ENCODE results near the gene RYR2. TPM values are rescaled to one million over a fixed set of nuclear protein-coding genes. Genes with fewer than 3 reads are reported as not detected.

Gene RYR2
- total RNA-seq, 2 experiments from 2014 or later: 0.03 to 0.40 TPM

- H3K27me3 Mint-ChIP-seq: peaks cover 46% of the 10 kb centered on the region
These were observed 556 bp upstream of the RYR2 start for GRCh38 chr1:237041461-237041794.

GRCh38 chr1:237042526-237042891, 525 bp downstream of the RYR2 start:
- Mint-ChIP-seq H3K27me3 (peaks cover 46% of the 10 kb centered on the region), H3K4me1 (peaks cover 16% of the 10 kb centered on the region), H3K4me3 (no peak overlapping the region), H3K27ac (peak overlapping the region; percentile 32), H3K36me3 (peaks cover 3% of the 10 kb centered on the region), H3K9me3 (ENCODE audit: low read depth) (no peaks in the 10 kb centered on the region)
- CTCF ChIA-PET: interaction anchor here (0.9 kb wide), 1 partner anchor 520 kb away, joined by 3 read pairs; no protein-coding TSS in a partner anchor
- no peak for DNase-seq
- ATAC-seq: no peak

More at GRCh38 chr1:237041461-237041794, 556 bp upstream of the RYR2 start:
- H3K9me3 Mint-ChIP-seq (ENCODE audit: low read depth): no peaks in the 10 kb centered on the region
- H3K4me1 Mint-ChIP-seq: peaks cover 16% of the 10 kb centered on the region
- H3K4me3 Mint-ChIP-seq: peak overlapping the region; percentile 41
- CTCF ChIA-PET: interaction anchor here (0.9 kb wide), 1 partner anchor 521 kb away, joined by 3 read pairs; no protein-coding TSS in a partner anchor
- H3K27ac Mint-ChIP-seq: peak overlapping the region; percentile 73
- no peak for DNase-seq
- H3K36me3 Mint-ChIP-seq: peaks cover 3% of the 10 kb centered on the region
- ATAC-seq: no peak

GRCh38 chr1:237042892-237043576, 1.1 kb downstream of the RYR2 start:
- peak overlapping the region; percentile 5 for H3K4me3 Mint-ChIP-seq
- peaks cover 16% of the 10 kb centered on the region for H3K4me1 Mint-ChIP-seq
- no peak for ATAC-seq
- H3K27ac Mint-ChIP-seq: peak overlapping the region; percentile 26
- no peaks in the 10 kb centered on the region for H3K9me3 Mint-ChIP-seq (ENCODE audit: low read depth)
- CTCF ChIA-PET: no interaction called here
- H3K36me3 Mint-ChIP-seq: peaks cover 3% of the 10 kb centered on the region
- no peak for DNase-seq
- peaks cover 46% of the 10 kb centered on the region for H3K27me3 Mint-ChIP-seq

- Mint-ChIP-seq H3K4me1 (peaks cover 16% of the 10 kb centered on the region), H3K9me3 (ENCODE audit: low read depth) (no peaks in the 10 kb centered on the region), H3K27me3 (peaks cover 46% of the 10 kb centered on the region), H3K27ac (peak overlapping the region; percentile 26), H3K36me3 (peaks cover 3% of the 10 kb centered on the region), H3K4me3 (peak overlapping the region; percentile 5)
- ATAC-seq (no peak), DNase-seq (no peak)
- CTCF ChIA-PET: no interaction called here
These were observed 2.1 kb downstream of the RYR2 start for GRCh38 chr1:237043846-237044636.

DNA sequence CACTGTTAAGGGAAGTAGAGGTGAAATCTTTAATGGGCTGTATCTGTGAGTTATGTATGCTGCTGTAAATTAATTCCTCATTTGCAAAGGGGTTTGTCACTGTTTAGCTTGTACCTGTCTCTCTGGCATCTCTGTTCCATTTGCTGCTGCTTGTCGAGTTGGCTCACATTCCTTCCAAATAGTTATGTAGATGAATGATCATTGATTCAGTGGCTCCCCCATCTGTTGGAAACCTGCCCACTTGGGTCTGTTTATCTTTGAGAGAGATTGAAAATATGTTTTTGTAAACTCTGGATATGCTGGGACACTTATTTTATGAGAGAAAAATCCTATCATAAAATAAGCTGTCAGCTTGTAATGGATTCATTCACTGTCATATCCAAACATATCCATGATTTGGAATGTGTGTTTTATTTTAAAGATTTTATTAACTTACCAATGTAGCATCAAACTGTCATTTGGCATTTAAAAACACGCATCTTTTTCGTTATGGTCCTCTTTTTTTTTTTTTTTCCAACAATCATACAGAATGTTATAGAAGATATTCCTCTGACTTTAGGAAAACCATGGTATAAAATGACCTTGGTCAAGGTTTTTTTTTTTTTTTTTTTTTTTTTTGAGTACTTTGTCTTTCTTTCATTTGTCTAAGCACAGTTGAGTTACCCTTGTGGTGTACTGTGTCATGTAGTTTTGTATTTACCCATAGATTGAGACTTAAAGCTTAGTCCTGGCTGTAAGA, 3.5 kb downstream of the RYR2 start:
- H3K27me3 Mint-ChIP-seq: peaks cover 46% of the 10 kb centered on the region
- peaks cover 3% of the 10 kb centered on the region for H3K36me3 Mint-ChIP-seq
- ATAC-seq (no peak), DNase-seq (no peak)
- CTCF ChIA-PET: no interaction called here
- H3K4me1 Mint-ChIP-seq: peaks cover 16% of the 10 kb centered on the region
- H3K27ac Mint-ChIP-seq: no peak overlapping the region
- no peak overlapping the region for H3K4me3 Mint-ChIP-seq
- H3K9me3 Mint-ChIP-seq (ENCODE audit: low read depth): no peaks in the 10 kb centered on the region

DNA sequence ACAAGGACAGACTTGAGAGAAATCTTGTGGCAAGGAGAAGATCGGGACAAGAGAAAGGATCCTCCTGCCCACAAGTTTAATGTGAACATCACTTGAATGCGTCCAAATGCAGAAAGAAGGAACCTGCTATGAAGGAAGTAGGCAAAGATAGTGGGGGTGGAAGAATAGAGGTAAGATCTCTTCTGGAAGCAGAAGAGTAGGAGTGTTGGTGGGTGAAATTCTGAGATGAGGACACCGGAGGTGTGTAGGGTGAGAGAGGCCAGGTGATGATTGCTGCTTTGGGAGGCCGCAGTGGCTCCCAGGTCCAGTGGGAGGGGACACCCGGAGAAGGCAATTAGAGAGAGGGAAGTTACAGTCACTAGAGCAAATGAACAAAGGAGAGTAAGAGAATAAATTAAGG, 6.8 kb downstream of the RYR2 start:
- ATAC-seq (no peak), DNase-seq (no peak)
- no peaks in the 10 kb centered on the region for H3K9me3 Mint-ChIP-seq (ENCODE audit: low read depth)
- H3K27ac Mint-ChIP-seq: no peak overlapping the region
- CTCF ChIA-PET: no interaction called here
- H3K27me3 Mint-ChIP-seq: peaks cover 26% of the 10 kb centered on the region
- no peaks in the 10 kb centered on the region for H3K4me1 Mint-ChIP-seq
- no peaks in the 10 kb centered on the region for H3K36me3 Mint-ChIP-seq
- no peak overlapping the region for H3K4me3 Mint-ChIP-seq

DNA sequence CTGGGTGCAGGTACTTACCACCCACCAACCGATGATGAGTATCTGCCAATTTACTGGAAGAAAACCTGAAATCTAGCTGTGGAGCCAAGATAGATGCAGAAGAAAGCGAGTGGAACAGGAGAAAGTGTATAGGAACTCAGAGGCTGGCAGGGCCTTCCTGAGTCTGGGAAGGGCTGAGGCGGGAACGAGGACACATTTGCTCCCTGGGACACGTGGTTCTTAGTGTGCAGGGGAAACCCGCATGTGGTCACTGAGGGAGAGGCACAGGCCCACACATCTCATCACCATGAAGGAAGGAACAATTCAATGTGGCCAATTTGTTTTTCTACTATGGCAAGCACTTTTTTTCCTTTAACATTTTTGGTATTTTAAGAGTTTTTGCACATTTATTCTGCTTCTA, 8.2 kb downstream of the RYR2 start:
- no peak overlapping the region for H3K27ac Mint-ChIP-seq

DNA sequence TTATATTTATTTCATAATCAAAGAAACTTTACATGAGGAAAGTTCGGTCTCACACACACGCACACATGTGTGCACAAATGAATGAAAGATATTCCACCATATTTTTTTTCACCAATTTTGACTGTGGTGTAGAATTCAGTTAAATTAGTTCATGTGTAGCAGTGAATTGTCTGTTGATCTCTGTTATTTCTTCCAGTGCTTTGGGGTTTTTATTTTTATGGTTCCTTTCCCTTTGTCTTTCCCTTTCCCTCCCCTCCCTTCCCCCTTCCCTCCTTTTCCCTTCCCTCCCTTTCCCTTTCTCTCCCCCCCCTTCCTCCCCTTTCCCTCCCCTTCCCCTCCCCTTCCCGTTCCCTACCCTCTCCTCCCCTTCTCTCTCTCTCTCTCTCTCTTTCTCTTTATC, 8.9 kb downstream of the RYR2 start:
- Mint-ChIP-seq H3K9me3 (ENCODE audit: low read depth) (no peaks in the 10 kb centered on the region), H3K4me3 (no peak overlapping the region), H3K27ac (no peak overlapping the region), H3K4me1 (no peaks in the 10 kb centered on the region), H3K27me3 (peaks cover 10% of the 10 kb centered on the region), H3K36me3 (no peaks in the 10 kb centered on the region)
- ATAC-seq: no peak
- no peak for DNase-seq
- CTCF ChIA-PET: no interaction called here

More for the DNA sequence above, 8.2 kb downstream of the RYR2 start:
- CTCF ChIA-PET: no interaction called here
- Mint-ChIP-seq H3K36me3 (no peaks in the 10 kb centered on the region), H3K4me1 (no peaks in the 10 kb centered on the region), H3K9me3 (ENCODE audit: low read depth) (no peaks in the 10 kb centered on the region), H3K27me3 (peaks cover 12% of the 10 kb centered on the region), H3K4me3 (no peak overlapping the region)
- DNase-seq: no peak
- no peak for ATAC-seq

DNA sequence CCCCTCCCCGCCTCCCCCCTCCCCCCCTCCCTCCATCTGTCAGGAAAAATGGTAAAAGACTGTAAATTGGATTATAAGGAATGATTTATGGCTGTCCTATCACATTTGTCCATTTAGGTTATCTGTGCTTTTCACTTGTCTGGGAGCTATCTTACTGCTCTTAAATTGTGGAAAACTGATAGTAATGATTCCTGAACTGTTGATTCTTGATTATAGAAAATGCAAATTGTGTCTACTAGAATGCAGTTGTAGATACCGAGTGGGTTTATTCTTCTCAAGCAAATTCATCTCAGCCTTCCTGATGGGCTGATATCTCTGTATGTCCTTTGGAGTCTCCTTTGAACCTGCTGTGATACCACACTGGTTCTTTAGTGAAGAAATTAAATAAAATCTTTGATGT, 12.3 kb downstream of the RYR2 start:
- Mint-ChIP-seq H3K4me1 (no peaks in the 10 kb centered on the region), H3K4me3 (no peak overlapping the region)
- DNase-seq: no peak

GRCh38 chr1:237058470-237058869, 16.5 kb downstream of the RYR2 start:
- CTCF ChIA-PET: no interaction called here
- no peak overlapping the region for H3K27ac Mint-ChIP-seq
- no peak overlapping the region for H3K4me3 Mint-ChIP-seq
- no peaks in the 10 kb centered on the region for H3K36me3 Mint-ChIP-seq
- no peaks in the 10 kb centered on the region for H3K9me3 Mint-ChIP-seq (ENCODE audit: low read depth)
- DNase-seq (no peak), ATAC-seq (no peak)
- peaks cover 3% of the 10 kb centered on the region for H3K27me3 Mint-ChIP-seq
- no peaks in the 10 kb centered on the region for H3K4me1 Mint-ChIP-seq

More for the DNA sequence above, 12.3 kb downstream of the RYR2 start:
- H3K9me3 Mint-ChIP-seq (ENCODE audit: low read depth): no peaks in the 10 kb centered on the region
- no peak for ATAC-seq
- H3K36me3 Mint-ChIP-seq: no peaks in the 10 kb centered on the region
- peaks cover 10% of the 10 kb centered on the region for H3K27me3 Mint-ChIP-seq
- H3K27ac Mint-ChIP-seq: no peak overlapping the region
- CTCF ChIA-PET: no interaction called here

DNA sequence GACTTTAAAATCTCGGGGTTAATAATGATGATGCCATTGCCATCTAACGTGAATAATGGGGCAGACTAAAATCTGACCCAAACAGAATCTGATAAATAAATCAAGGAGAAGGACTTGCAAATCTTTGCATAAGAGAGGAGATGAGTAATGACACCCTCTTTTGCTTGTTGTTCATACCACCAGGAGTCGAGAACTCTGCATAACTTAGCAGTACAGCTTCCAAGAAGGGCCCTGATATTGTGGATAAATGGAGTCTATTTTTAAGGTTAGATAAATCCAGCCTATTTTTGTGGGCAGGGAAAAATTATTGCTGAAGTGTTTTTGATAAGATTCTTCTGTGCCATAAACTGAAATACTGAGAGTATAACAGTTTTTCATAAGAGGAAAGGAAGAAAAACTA, 17.3 kb downstream of the RYR2 start:
- CTCF ChIA-PET: no interaction called here
- Mint-ChIP-seq H3K27ac (no peak overlapping the region), H3K4me3 (no peak overlapping the region), H3K4me1 (no peaks in the 10 kb centered on the region), H3K36me3 (no peaks in the 10 kb centered on the region), H3K9me3 (ENCODE audit: low read depth) (no peaks in the 10 kb centered on the region), H3K27me3 (no peaks in the 10 kb centered on the region)
- no peak for ATAC-seq
- DNase-seq: no peak

- H3K27me3 Mint-ChIP-seq: no peaks in the 10 kb centered on the region
- no peak for ATAC-seq
- H3K27ac Mint-ChIP-seq: no peak overlapping the region
These were observed 21.0 kb downstream of the RYR2 start for GRCh38 chr1:237062976-237063375.

GRCh38 chr1:237065903-237066302, 23.9 kb downstream of the RYR2 start:
- no peak overlapping the region for H3K4me3 Mint-ChIP-seq
- H3K4me1 Mint-ChIP-seq: no peaks in the 10 kb centered on the region
- DNase-seq: no peak
- peaks cover 2% of the 10 kb centered on the region for H3K27me3 Mint-ChIP-seq
- H3K27ac Mint-ChIP-seq: no peak overlapping the region
- H3K9me3 Mint-ChIP-seq (ENCODE audit: low read depth): no peaks in the 10 kb centered on the region
- ATAC-seq: no peak
- no peaks in the 10 kb centered on the region for H3K36me3 Mint-ChIP-seq
- CTCF ChIA-PET: no interaction called here

More at GRCh38 chr1:237062976-237063375, 21.0 kb downstream of the RYR2 start:
- Mint-ChIP-seq H3K36me3 (no peaks in the 10 kb centered on the region), H3K9me3 (ENCODE audit: low read depth) (no peaks in the 10 kb centered on the region), H3K4me3 (no peak overlapping the region), H3K4me1 (no peaks in the 10 kb centered on the region)
- CTCF ChIA-PET: no interaction called here
- DNase-seq: no peak

DNA sequence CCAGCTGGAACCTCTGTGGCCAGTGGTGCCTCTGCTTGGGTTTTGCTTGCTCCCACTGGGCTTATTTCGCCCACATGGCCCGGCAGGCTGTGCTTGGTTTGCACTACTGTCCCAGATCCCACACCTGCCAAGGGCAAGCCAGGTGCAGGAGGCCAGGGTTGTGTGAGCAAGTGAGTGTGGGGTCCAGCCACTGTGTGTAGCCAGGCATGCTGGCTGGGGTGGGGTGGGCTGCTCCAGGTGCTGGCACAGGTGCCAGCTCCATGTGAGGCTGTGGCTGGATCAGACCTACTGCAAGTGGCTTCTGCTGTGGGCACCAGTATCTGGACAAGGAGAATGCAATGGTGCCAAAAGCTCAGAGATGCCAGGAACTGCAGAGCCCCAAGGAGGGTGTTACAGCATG, 28.5 kb downstream of the RYR2 start:
- CTCF ChIA-PET: no interaction called here
- Mint-ChIP-seq H3K27me3 (peaks cover 2% of the 10 kb centered on the region), H3K9me3 (ENCODE audit: low read depth) (no peaks in the 10 kb centered on the region), H3K36me3 (no peaks in the 10 kb centered on the region), H3K4me1 (no peaks in the 10 kb centered on the region), H3K27ac (no peak overlapping the region), H3K4me3 (no peak overlapping the region)
- DNase-seq (no peak), ATAC-seq (no peak)
